Activated B cell treated with CpG ODN at 0.5 μM for 24 hours (primary cell): Measurements from ENCODE around the gene SETX. TPM values are rescaled to one million over a fixed set of nuclear protein-coding genes. Genes with fewer than 3 reads are reported as not detected.

Experiments
- ATAC-seq: fragments of 200-7000 bp; cut with Tn5 transposase; one replicate; pipeline ENCODE4 v1.10.0; 2021; ENCODE audit warnings: low read depth, mild to moderate bottlenecking, moderate library complexity
- CTCF ChIA-PET: fragments of 350-600 bp; sonication (Branson Sonifier 250); formaldehyde crosslinking; loops from one replicate; lab custom pipeline; 2021; ENCODE audit warnings: antibody characterized with exemption; lab: Charles Lee
- POLR2A ChIA-PET: fragments of 350-600 bp; sonication (Branson Sonifier 250); formaldehyde crosslinking; loops from one replicate; lab custom pipeline; 2021; ENCODE audit warnings: antibody characterized with exemption; lab: Charles Lee
- DNase-seq: peaks from one replicate; pipeline ENCODE4 v3.0.0; 2022
- H3K27ac Mint-ChIP-seq: one replicate; pipeline ENCODE4 v1.8.0; 2020; ENCODE audit warnings: mixed read lengths
- H3K27me3 Mint-ChIP-seq: one replicate; pipeline ENCODE4 v1.8.0; 2021; ENCODE audit warnings: mixed read lengths
- H3K36me3 Mint-ChIP-seq: one replicate; pipeline ENCODE4 v1.8.0; 2021; ENCODE audit warnings: low read depth, mixed read lengths
- H3K4me1 Mint-ChIP-seq: one replicate; pipeline ENCODE4 v1.8.0; 2021; ENCODE audit warnings: mixed read lengths
- H3K4me3 Mint-ChIP-seq: one replicate; pipeline ENCODE4 v1.8.0; 2020; ENCODE audit warnings: mild to moderate bottlenecking, mixed read lengths
- H3K9me3 Mint-ChIP-seq: one replicate; pipeline ENCODE4 v1.8.0; 2020; ENCODE audit warnings: mixed read lengths
- CTCF ChIP-seq: fragments of 200-600 bp; IDR thresholded peaks from one replicate; pipeline ENCODE4 v1.8.0; 2022; ENCODE audit warnings: antibody characterized with exemption, mild to moderate bottlenecking
- intact Hi-C: fragments of 100-400 bp; cut with micrococcal nuclease; formaldehyde crosslinking; loops from one replicate; pipeline ENCODE4 v1.15.1; 2024
- total RNA-seq: library from RNA; stranded (reverse); gene quantifications from 2 replicates; pipeline ENCODE4 v1.2.3, GENCODE V29; 2022

SETX gene
- total RNA-seq, 1 donor from 2014 or later: 109 TPM

DNA sequence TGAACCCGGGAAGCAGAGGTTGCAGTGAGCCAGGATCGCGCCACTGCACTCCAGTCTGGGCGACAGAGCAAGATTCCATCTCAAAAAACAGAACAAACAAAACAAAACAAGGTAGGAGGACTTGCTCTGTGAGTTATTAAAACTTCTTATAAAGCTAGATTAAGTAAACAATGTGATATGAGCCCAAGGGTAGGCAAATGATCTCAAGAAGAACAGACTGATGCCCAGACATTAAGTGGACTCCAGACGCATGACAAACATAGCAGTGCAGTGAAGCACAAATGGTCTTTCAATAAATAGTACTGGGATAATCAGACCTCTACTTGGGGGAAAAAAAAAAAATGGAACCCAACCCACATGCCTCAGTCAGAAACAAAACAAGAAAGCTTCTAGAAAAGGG lies 45.7 kb downstream of the SETX start:
- DNase-seq (no peak), ATAC-seq (no peak)
- no peak for TF ChIP-seq CTCF
- peaks cover 18% of the 10 kb centered on the region for H3K4me1 Mint-ChIP-seq
- H3K4me3 Mint-ChIP-seq: no peak overlapping the region
- no peaks in the 10 kb centered on the region for H3K27me3 Mint-ChIP-seq
- intact Hi-C loops: no loop called here
- no peaks in the 10 kb centered on the region for H3K9me3 Mint-ChIP-seq
- ChIA-PET POLR2A (interaction anchor here (0.6 to 0.7 kb wide), 2 partner anchors 40 to 73 kb away, joined by 3 read pairs; no protein-coding TSS in a partner anchor), CTCF (no interaction called here)
- peaks cover 82% of the 10 kb centered on the region for H3K36me3 Mint-ChIP-seq
- H3K27ac Mint-ChIP-seq: no peak overlapping the region

DNA sequence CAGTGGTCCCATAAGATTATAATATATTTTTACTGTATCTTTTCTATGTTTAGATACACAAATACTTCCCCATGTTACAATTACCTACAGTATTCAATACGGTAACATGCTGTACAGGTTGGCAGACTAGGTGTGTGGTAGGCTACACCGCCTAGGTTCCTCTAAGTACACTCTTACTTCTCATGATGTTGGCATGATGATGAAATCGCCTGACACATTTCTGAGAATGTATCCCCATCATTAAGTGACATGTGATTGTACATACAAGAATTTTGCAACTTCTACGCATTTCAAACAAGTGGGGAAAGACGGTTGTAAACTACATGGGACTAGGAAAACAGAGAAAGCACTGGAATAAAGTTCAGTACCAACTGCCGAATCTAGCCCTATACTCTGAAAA lies 53.3 kb downstream of the SETX start:
- TF ChIP-seq CTCF: no peak
- DNase-seq: no peak
- peaks cover 76% of the 10 kb centered on the region for H3K36me3 Mint-ChIP-seq
- H3K27ac Mint-ChIP-seq: no peak overlapping the region
- no peaks in the 10 kb centered on the region for H3K4me1 Mint-ChIP-seq
- intact Hi-C loops: no loop called here
- H3K27me3 Mint-ChIP-seq: no peaks in the 10 kb centered on the region
- POLR2A ChIA-PET: no interaction called here
- no peak overlapping the region for H3K4me3 Mint-ChIP-seq
- no peak for ATAC-seq
- no peaks in the 10 kb centered on the region for H3K9me3 Mint-ChIP-seq
- CTCF ChIA-PET: no interaction called here

DNA sequence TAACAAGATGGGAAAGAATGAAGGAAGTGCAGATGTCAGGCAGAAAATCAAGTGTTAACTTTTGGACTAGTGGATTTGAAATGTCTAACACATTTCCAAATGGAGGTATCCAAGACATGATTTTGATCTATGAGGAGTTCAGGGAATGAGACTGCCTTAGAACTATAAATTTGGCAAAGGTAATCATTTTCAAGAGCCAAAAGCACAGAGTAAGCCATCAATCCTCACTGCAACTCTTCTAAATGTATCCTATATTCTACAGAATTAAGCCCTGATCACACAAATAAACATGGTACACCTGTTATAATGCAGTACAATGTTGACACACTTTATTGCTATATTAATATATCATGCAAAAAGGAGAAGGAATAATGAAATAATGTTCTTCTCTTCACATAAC lies 55.6 kb downstream of the SETX start:
- no peaks in the 10 kb centered on the region for H3K27me3 Mint-ChIP-seq
- peaks cover 84% of the 10 kb centered on the region for H3K36me3 Mint-ChIP-seq
- CTCF ChIA-PET: no interaction called here

DNA sequence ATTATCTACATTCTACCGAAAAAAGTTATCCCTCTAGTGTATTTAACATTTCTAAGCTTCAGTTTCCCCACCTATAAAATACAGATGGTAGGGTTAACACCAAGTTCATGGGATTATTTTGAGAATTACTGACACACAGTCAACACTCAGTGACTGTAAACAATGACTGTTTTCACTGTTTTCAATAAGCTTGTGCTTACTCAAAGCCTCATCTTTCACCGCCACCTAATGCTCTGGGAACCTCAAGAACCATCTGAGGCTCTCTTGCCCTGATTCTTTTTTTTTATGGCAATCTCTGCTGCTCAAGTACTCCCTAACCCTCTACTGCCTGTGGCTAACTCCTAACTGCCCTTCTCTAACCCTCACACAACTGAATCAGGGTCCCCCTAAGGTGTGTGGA lies 59.6 kb downstream of the SETX start:
- H3K27ac Mint-ChIP-seq: no peak overlapping the region
- H3K27me3 Mint-ChIP-seq: no peaks in the 10 kb centered on the region
- no peak for DNase-seq
- no peaks in the 10 kb centered on the region for H3K9me3 Mint-ChIP-seq
- ATAC-seq: no peak
- H3K4me3 Mint-ChIP-seq: no peak overlapping the region
- peaks cover 77% of the 10 kb centered on the region for H3K36me3 Mint-ChIP-seq
- ChIA-PET CTCF (no interaction called here), POLR2A (no interaction called here)
- intact Hi-C loops: no loop called here
- no peak for TF ChIP-seq CTCF
- H3K4me1 Mint-ChIP-seq: no peaks in the 10 kb centered on the region

More for the DNA sequence above, 55.6 kb downstream of the SETX start:
- POLR2A ChIA-PET: no interaction called here
- DNase-seq: no peak
- H3K4me1 Mint-ChIP-seq: no peaks in the 10 kb centered on the region
- no peak overlapping the region for H3K4me3 Mint-ChIP-seq
- no peak overlapping the region for H3K27ac Mint-ChIP-seq
- intact Hi-C loops: no loop called here
- TF ChIP-seq CTCF: no peak
- no peak for ATAC-seq
- H3K9me3 Mint-ChIP-seq: no peaks in the 10 kb centered on the region

DNA sequence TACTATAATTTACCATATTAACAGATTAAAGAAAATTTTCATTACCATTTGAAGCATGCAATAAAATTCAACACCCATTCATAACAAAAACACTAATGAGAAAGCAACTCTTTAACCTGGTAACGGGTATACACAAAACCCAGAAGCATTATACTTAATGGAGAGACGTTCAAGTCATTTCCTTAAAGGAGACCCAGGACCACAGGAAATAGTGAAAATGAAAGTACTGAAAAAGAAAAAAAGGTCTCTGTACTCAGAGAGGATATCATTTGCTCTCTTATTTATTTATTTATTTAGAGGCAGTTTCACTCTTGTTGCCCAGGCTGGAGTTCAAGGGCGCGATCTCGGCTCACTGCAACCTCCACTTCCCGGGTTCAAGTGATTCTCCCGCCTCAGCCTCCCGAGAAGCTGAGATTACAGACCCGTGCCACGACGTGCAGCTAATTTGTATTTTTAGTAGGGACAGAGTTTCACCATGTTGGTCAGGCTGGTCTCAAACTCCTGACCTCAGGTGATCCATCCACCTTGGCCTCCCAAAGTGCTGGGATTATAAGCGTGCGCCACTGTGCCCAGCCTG lies 61.6 kb downstream of the SETX start:
- no peak for TF ChIP-seq CTCF
- no peaks in the 10 kb centered on the region for H3K27me3 Mint-ChIP-seq
- intact Hi-C loops: loop anchor here (5.0 kb wide), 1 partner anchor 34 kb away; no protein-coding TSS in a partner anchor
- DNase-seq (no peak), ATAC-seq (no peak)
- no peaks in the 10 kb centered on the region for H3K4me1 Mint-ChIP-seq
- peaks cover 69% of the 10 kb centered on the region for H3K36me3 Mint-ChIP-seq
- POLR2A ChIA-PET: no interaction called here
- CTCF ChIA-PET: no interaction called here
- H3K9me3 Mint-ChIP-seq: no peaks in the 10 kb centered on the region
- no peak overlapping the region for H3K27ac Mint-ChIP-seq
- no peak overlapping the region for H3K4me3 Mint-ChIP-seq
